B cell (primary cell): Measurements from ENCODE around the gene MOK. TPM values are rescaled to one million over a fixed set of nuclear protein-coding genes. Genes with fewer than 3 reads are reported as not detected.

Source experiments
- ATAC-seq: fragments of 200-7000 bp; cut with Tn5 transposase; one replicate; pipeline ENCODE4 v1.10.0; 2021; ENCODE audit warnings: low read depth, mild to moderate bottlenecking, moderate number of reproducible peaks, moderate library complexity
- CTCF ChIA-PET: fragments of 350-600 bp; sonication (Branson Sonifier 250); formaldehyde crosslinking; loops from one replicate; lab custom pipeline; 2021; ENCODE audit warnings: antibody characterized with exemption, inconsistent platforms; lab: Charles Lee
- POLR2A ChIA-PET: fragments of 350-600 bp; sonication (Branson Sonifier 250); formaldehyde crosslinking; loops from one replicate; lab custom pipeline; 2021; ENCODE audit warnings: antibody characterized with exemption; lab: Charles Lee
- DNase-seq: peaks from one replicate; pipeline ENCODE4 v3.0.0; 2013
- H2AFZ ChIP-seq: 2 replicates; pipeline ENCODE4 v1.6.1; 2012; ENCODE audit warnings: mild to moderate bottlenecking, low read depth, low read length; ENCODE audit not compliant: insufficient read depth, poor library complexity, severe bottlenecking
- H3K27ac ChIP-seq, 2 donors: 1 replicate in 1 of 2; 2 replicates in 1 of 2; pipeline ENCODE4 v1.5.1; 2012 to 2013; ENCODE audit warnings: low read length in 2 of 2, mild to moderate bottlenecking in 2 of 2, moderate library complexity in 1 of 2
- H3K27me3 ChIP-seq, 4 experiments: fragments of 200-600 bp in 1 of 4; sonication (generic) in 1 of 4; replicated peaks in 1 of 4; 1 replicate in 2 of 4; 2 replicates in 2 of 4; pipeline versions ENCODE4 v1.6.1 to v1.7.0; 2013 to 2016; ENCODE audit warnings: low read length in 3 of 4, mild to moderate bottlenecking in 2 of 4, mixed read lengths in 1 of 4, moderate library complexity in 1 of 4; ENCODE audit not compliant: insufficient read depth in 4 of 4, control insufficient read depth in 3 of 4; ENCODE audit errors: control extremely low read depth in 1 of 4
- H3K36me3 ChIP-seq, 2 experiments: replicated peaks in 1 of 2; 1 replicate in 1 of 2; 2 replicates in 1 of 2; pipeline versions ENCODE4 v1.6.1 to v1.7.1; 2013; ENCODE audit warnings: low read length in 1 of 2; ENCODE audit not compliant: insufficient read depth in 2 of 2, control insufficient read depth in 1 of 2; ENCODE audit errors: control extremely low read depth in 1 of 2, extremely low read depth in 1 of 2
- H3K4me1 ChIP-seq, 2 donors: fragments of 200-600 bp in 1 of 2; sonication (generic) in 1 of 2; 1 replicate in 1 of 2; 2 replicates in 1 of 2; pipeline versions ENCODE4 v1.5.1 to v1.6.1; 2013 to 2017; ENCODE audit warnings: low read length in 2 of 2; ENCODE audit not compliant: control insufficient read depth in 2 of 2, insufficient read depth in 2 of 2
- H3K4me2 ChIP-seq: replicated peaks from 2 replicates; pipeline ENCODE3; 2012; ENCODE audit warnings: mild to moderate bottlenecking, low read depth, low read length; ENCODE audit not compliant: poor library complexity, severe bottlenecking
- H3K4me3 ChIP-seq, 5 experiments: fragments of 200-600 bp in 1 of 5; sonication (generic) in 1 of 5; 1 replicate in 3 of 5; 2 replicates in 2 of 5; pipeline versions ENCODE4 v1.5.1 to v1.7.0; 2011 to 2016; ENCODE audit warnings: low read length in 4 of 5, mild to moderate bottlenecking in 4 of 5, low read depth in 2 of 5, control low read depth in 1 of 5, moderate library complexity in 1 of 5; ENCODE audit not compliant: insufficient read depth in 1 of 5; ENCODE audit errors: control extremely low read depth in 1 of 5, extremely low read depth in 1 of 5
- H3K79me2 ChIP-seq: fragments of 200-600 bp; sonication (generic); one replicate; pipeline ENCODE4 v1.6.0; 2016; ENCODE audit warnings: low read length; ENCODE audit not compliant: control insufficient read depth, insufficient read depth
- H3K9ac ChIP-seq: fragments of 200-600 bp; sonication (generic); 2 replicates; pipeline ENCODE4 v1.6.1; 2017; ENCODE audit warnings: mild to moderate bottlenecking, low read length, moderate library complexity
- H3K9me3 ChIP-seq, 3 donors: one replicate each; pipeline versions ENCODE4 v1.6.1 to v1.7.1; 2013; ENCODE audit warnings: low read length in 2 of 3; ENCODE audit not compliant: control insufficient read depth in 2 of 3, insufficient read depth in 1 of 3; ENCODE audit errors: control extremely low read depth in 1 of 3
- H4K20me1 ChIP-seq: 2 replicates; pipeline ENCODE4 v1.6.0; 2012; ENCODE audit warnings: mild to moderate bottlenecking, low read length; ENCODE audit not compliant: insufficient read depth, control insufficient read depth, poor library complexity, severe bottlenecking
- H3K27ac Mint-ChIP-seq: one replicate; pipeline ENCODE4 v1.8.0; 2021; ENCODE audit warnings: mixed read lengths
- H3K27me3 Mint-ChIP-seq: one replicate; pipeline ENCODE4 v1.8.0; 2021; ENCODE audit warnings: mixed read lengths
- H3K4me1 Mint-ChIP-seq: one replicate; pipeline ENCODE4 v1.8.0; 2021; ENCODE audit warnings: mixed read lengths
- H3K4me3 Mint-ChIP-seq: one replicate; pipeline ENCODE4 v1.8.0; 2021; ENCODE audit warnings: mixed read lengths
- H3K9me3 Mint-ChIP-seq: one replicate; pipeline ENCODE4 v1.8.0; 2022; ENCODE audit warnings: mixed read lengths; ENCODE audit not compliant: insufficient read depth
- EZH2 ChIP-seq: IDR thresholded peaks from 2 replicates; pipeline ENCODE4 v1.6.1; 2012; ENCODE audit warnings: borderline replicate concordance, low read depth, mild to moderate bottlenecking, moderate library complexity, low read length; ENCODE audit not compliant: insufficient read depth, poor library complexity, severe bottlenecking
- WGBS: methylation state at CpG from one replicate; pipeline ENCODE4 v1.1.5; 2013; ENCODE audit warnings: missing lambda C conversion rate; ENCODE audit not compliant: insufficient coverage; 5-methylcytosine and 5-hydroxymethylcytosine counted together
- intact Hi-C: fragments of 100-400 bp; cut with micrococcal nuclease; formaldehyde crosslinking; loops from one replicate; pipeline ENCODE4 v1.10.0; 2022
- polyA plus RNA-seq: library from polyadenylated mRNA; depleted of rRNA; stranded (reverse); fragments of >200 nt; gene quantifications from 2 replicates; pipeline ENCODE4 v1.2.3, GENCODE V29; 2012
- total RNA-seq, 2 donors: library from RNA; stranded (reverse); fragments of 120-200 nt in 1 of 2; gene quantifications; 1 replicate in 1 of 2; 2 replicates in 1 of 2; pipeline versions ENCODE4 v1.2.3 to v1.2.4, GENCODE V29; 2013 to 2022
- TF ChIP-seq, protein P1 (sequence below): fragments of 200-600 bp; IDR thresholded peaks from one replicate; pipeline ENCODE4 v1.8.0; 2022; ENCODE audit warnings: antibody characterized with exemption, mild to moderate bottlenecking

MOK gene
- total and polyA plus RNA-seq, 2 donors (not counting 1 experiment from before 2014, with no cell fraction given): 1.2 to 3.0 TPM

DNA sequence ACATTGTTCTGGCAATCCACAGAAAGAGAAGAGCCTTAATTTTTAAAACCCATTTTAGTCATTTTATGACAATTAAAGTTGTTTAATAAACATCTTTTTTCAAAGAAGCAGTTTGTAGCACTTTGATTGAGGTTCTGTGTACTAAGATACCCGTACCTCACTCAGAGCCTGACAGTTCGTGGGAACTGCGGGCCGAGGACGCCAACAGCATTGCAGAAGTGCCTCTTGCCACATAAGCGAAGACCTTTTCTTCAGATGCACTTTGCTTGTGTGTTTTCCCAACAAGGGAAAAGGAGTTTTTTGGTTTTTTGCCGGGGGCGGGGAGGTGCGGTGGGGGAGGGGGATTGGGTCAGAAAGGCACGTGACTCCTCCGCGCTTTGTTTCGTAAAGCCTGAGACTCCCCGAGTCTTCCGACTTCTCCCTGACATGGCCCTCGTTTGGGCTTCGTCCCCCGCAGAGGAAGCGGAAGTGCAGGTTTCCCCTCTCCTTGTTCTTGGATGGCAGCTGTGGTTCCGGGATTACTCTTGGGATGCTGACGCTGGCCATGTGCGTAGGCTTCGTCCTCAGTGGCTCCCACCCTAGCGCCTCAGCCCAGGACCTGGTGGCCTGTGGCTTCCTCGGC is 94.4 kb downstream of the MOK start:
- DNase-seq (no peak), ATAC-seq (no peak)
- H3K9me3 Mint-ChIP-seq: no peaks in the 10 kb centered on the region
- POLR2A ChIA-PET: no interaction called here
- CTCF ChIA-PET: no interaction called here
- H3K9me3 ChIP-seq: no peaks in the 10 kb centered on the region
- peaks cover 0 to 61% of the 10 kb centered on the region in 2 experiments for H3K36me3 ChIP-seq
- H3K27me3 ChIP-seq: no peaks in the 10 kb centered on the region
- 97% methylated on average over 20 of the region's 25 CpGs for WGBS
- no peaks in the 10 kb centered on the region for H3K4me1 ChIP-seq
- H3K4me2 ChIP-seq: no peak overlapping the region
- no peak overlapping the region for H3K9ac ChIP-seq
- H3K4me1 Mint-ChIP-seq: no peaks in the 10 kb centered on the region
- no peak overlapping the region for H2AFZ ChIP-seq
- TF ChIP-seq, protein P1, sequence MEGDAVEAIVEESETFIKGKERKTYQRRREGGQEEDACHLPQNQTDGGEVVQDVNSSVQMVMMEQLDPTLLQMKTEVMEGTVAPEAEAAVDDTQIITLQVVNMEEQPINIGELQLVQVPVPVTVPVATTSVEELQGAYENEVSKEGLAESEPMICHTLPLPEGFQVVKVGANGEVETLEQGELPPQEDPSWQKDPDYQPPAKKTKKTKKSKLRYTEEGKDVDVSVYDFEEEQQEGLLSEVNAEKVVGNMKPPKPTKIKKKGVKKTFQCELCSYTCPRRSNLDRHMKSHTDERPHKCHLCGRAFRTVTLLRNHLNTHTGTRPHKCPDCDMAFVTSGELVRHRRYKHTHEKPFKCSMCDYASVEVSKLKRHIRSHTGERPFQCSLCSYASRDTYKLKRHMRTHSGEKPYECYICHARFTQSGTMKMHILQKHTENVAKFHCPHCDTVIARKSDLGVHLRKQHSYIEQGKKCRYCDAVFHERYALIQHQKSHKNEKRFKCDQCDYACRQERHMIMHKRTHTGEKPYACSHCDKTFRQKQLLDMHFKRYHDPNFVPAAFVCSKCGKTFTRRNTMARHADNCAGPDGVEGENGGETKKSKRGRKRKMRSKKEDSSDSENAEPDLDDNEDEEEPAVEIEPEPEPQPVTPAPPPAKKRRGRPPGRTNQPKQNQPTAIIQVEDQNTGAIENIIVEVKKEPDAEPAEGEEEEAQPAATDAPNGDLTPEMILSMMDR: no peak
- TF ChIP-seq EZH2: no peak
- no peak overlapping the region for H3K4me3 ChIP-seq
- intact Hi-C loops: no loop called here
- H3K4me3 Mint-ChIP-seq: no peak overlapping the region
- peaks cover 79% of the 10 kb centered on the region for H4K20me1 ChIP-seq
- H3K79me2 ChIP-seq: peaks cover 11% of the 10 kb centered on the region
- no peaks in the 10 kb centered on the region for H3K27me3 Mint-ChIP-seq
- H3K27ac ChIP-seq: no peak overlapping the region
- H3K27ac Mint-ChIP-seq: no peak overlapping the region

DNA sequence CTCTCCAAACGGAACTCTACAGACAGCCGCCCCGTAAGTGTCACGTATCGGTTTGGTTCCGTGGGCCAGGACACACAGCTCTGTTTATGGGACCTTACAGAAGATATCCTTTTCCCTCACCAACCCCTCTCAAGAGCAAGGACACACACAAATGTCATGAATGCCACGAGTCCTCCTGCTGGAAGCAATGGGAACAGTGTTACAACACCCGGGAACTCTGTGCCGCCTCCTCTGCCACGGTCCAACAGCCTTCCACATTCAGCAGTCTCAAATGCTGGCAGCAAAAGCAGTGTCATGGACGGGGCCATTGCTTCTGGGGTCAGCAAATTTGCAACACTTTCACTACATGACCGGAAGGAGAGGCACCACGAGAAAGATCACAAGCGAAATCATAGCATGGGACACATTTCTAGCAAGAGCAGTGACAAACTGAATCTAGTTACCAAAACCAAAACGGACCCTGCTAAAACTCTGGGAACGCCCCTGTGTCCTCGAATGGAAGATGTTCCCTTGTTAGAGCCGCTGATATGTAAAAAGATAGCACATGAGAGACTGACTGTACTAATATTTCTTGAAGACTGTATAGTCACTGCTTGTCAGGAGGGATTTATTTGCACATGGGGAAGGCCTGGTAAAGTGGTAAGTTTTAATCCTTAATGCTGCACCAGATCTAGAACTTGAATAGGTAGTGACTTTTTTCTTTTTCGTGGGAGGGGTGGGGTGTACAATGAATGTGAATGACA is 95.6 kb downstream of the MOK start:
- CTCF ChIA-PET: no interaction called here
- no peaks in the 10 kb centered on the region for H3K9me3 Mint-ChIP-seq
- H3K4me3 Mint-ChIP-seq: no peak overlapping the region
- no peak overlapping the region for H2AFZ ChIP-seq
- H3K27me3 Mint-ChIP-seq: no peaks in the 10 kb centered on the region
- H3K27ac Mint-ChIP-seq: no peak overlapping the region
- H3K9me3 ChIP-seq: no peaks in the 10 kb centered on the region
- POLR2A ChIA-PET: no interaction called here
- no peaks in the 10 kb centered on the region for H3K4me1 ChIP-seq
- H3K4me1 Mint-ChIP-seq: no peaks in the 10 kb centered on the region
- intact Hi-C loops: no loop called here
- no peak overlapping the region for H3K27ac ChIP-seq
- H3K79me2 ChIP-seq: peaks cover 21% of the 10 kb centered on the region
- no peak overlapping the region for H3K4me2 ChIP-seq
- no peak overlapping the region for H3K9ac ChIP-seq
- no peak for TF ChIP-seq EZH2
- TF ChIP-seq, protein P1: no peak
- ATAC-seq: no peak
- H3K4me3 ChIP-seq: no peak overlapping the region
- no peak for DNase-seq
- H3K27me3 ChIP-seq: no peaks in the 10 kb centered on the region
- WGBS: 95% methylated on average over 18 of the region's 19 CpGs
- H4K20me1 ChIP-seq: peaks cover 80% of the 10 kb centered on the region
- peaks cover 0 to 72% of the 10 kb centered on the region in 2 experiments for H3K36me3 ChIP-seq
